ENCODE results near the gene RETREG1.

- TF ChIP-seq CTCF (IDR thresholded peaks at IDR 0.05) (no peak), POLR2A (IDR thresholded peaks at IDR 0.05) (no peak), EP300 (IDR thresholded peaks at IDR 0.05) (no peak)
Measured at GRCh38 chr5:16603295-16603694, 13.5 kb downstream of the RETREG1 start.
